Right lobe of liver (tissue), 4 donors: ENCODE measurements around the gene KLHL25.

ENCODE experiments used
- CTCF ChIP-seq, 4 donors: fragments of 200-600 bp in 3 of 4; fragments of 450-650 bp in 1 of 4; IDR thresholded peaks; one replicate each; pipeline versions ENCODE4 v1.5.1 to v1.8.0; 2016 to 2022; ENCODE audit warnings: antibody characterized with exemption in 4 of 4, mild to moderate bottlenecking in 2 of 4
- POLR2A ChIP-seq: fragments of 450-650 bp; IDR thresholded peaks from one replicate; pipeline ENCODE4 v1.6.1; 2017; ENCODE audit warnings: antibody characterized with exemption, mild to moderate bottlenecking
- donor health status: DM: no; HTN: no; CAD: no.
- donor health status: DM: no; HTN: no; CAD: no.
- donor health status: DM: no; HTN: yes; CAD: no.

DNA sequence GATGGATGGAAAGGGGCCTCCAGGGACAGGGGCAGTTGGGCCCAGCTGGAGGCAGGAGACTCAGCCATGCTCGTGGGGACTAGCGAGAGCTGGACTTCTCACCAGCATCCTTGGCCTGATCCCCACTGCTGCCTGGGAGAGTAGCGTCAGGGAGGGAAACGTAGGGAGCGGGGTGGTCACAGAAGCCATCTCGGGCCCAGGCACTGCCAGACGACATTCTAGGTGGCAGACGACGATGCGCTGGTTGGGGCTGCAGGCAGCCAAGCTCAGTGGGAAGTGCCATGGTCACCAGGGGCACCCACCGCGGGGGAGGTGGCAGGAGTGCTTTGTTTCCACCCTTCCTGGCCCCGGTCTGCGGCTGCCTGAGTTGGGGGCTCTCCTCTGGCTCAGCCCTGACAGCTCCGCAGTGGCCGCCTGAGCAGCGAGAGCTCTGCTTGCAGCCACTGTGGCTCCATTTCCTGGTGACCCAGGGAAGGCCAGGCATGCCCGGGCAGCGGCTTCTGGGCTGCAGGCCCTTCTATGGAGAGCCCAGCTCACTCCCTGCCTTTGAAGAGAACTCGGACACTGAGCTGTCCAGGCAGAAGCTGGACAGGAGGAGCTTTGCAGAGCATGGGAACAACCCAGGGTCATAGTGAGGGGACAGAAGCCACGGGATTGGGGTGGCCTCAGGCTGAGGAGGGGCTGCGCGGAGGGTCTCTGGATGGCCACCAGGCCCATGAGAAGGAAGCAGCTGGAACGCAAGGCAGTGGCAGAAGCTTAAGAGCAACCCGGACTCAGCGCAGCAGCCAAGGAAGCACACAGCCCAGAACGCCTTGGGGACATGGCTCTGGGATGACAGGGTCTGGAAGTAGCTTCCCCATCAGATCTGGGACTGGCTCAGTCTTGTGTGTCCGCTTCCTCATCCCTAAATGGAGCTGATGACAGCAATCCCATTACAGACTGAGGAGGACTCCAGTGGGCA, 30.8 kb downstream of the KLHL25 start:
- TF ChIP-seq CTCF (IDR thresholded peaks at IDR 0.05) = no peak
- TF ChIP-seq POLR2A = no peak
